ENCODE measurements around the gene ERGIC2.
"Not testable (repeated sequence)": the region's sequence is repeated elsewhere in the genome, so short reads cannot be mapped to it uniquely, and the experiment has no call there.

The ERGIC2 gene

GRCh38 chr12:29329411-29329810 is 51.6 kb downstream of the ERGIC2 start:
- Mint-ChIP-seq H3K4me3 (no peak overlapping the region), H3K27me3 (no peaks in the 10 kb centered on the region), H3K27ac (no peak overlapping the region), H3K4me1 (no peaks in the 10 kb centered on the region), H3K9me3 (peaks cover 0 to 4% of the 10 kb centered on the region in 2 donors)
- ATAC-seq (no peak), DNase-seq (no peak)

DNA sequence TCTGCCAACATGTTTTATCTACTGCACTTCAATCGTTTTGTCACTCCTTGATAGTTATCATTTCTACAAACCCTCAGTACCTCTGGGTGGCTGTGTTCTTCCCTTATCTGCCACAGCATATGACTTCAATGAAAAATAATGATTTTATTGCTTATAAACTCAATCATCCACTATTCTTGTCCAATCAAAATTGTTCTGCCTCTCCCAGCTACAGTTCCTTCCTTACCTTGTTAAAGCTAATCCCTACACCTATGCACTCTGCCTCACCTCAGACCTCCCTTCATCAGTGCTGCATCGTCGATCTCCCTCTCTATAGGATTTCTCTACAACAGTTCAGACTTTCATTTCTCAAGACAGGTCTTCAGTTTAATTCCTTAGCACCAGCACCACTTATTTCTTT is 58.8 kb downstream of the ERGIC2 start:
- no peak for ATAC-seq
- peaks cover 0 to 4% of the 10 kb centered on the region in 2 donors for H3K9me3 Mint-ChIP-seq
- H3K4me3 Mint-ChIP-seq: no peak overlapping the region
- peaks cover 9% of the 10 kb centered on the region for H3K4me1 Mint-ChIP-seq
- H3K27me3 Mint-ChIP-seq: no peaks in the 10 kb centered on the region
- peak overlapping the region in 1 of 2 donors; percentile 1 for H3K27ac Mint-ChIP-seq
- no peak for DNase-seq

- no peak for DNase-seq
- no peak overlapping the region for H3K4me3 Mint-ChIP-seq
- ATAC-seq: no peak
- H3K9me3 Mint-ChIP-seq: peaks cover 0 to 2% of the 10 kb centered on the region in 2 donors
- peaks cover 9% of the 10 kb centered on the region for H3K4me1 Mint-ChIP-seq
- no peaks in the 10 kb centered on the region for H3K27me3 Mint-ChIP-seq
- H3K27ac Mint-ChIP-seq: no peak overlapping the region
Measured at GRCh38 chr12:29320295-29321085, 60.5 kb downstream of the ERGIC2 start.

DNA sequence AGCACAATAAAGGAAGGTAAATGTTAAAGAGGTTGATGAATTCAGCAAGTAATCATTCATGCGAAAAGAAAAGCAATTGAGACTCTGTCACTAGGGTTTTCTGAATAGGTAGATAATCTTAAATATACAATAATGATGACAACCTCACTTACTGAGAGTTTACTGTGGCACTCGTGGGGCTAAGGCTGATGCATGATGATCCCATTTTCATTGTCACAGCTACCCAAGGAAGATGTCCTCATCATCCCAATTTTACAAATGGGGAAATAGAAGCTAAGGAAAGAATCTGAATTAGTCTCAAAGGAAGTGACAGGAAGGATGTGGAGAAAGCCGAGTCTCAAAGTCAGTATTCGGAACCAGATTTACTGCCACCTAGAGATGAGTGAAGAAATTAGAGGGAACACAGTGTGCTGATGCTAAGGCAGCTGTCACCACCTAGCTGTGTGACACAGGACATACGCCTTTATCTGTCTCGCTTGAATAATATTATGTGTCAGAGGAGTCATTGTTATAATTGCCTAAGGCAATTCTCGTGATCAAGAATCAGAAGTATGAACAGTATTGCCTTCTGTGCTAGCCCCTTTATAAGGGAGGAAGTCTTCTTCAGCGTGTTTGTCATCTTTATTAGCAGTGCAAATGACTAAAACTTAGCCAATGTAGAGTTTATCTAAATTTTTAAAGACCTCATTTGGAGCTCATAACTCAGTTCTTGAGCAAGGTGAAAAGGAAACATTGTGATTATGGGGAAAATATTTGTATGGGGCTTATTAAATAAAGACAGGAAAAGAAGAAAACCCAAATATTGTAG is 63.2 kb downstream of the ERGIC2 start:
- ATAC-seq: peak; percentile 100
- Mint-ChIP-seq H3K27me3 (no peaks in the 10 kb centered on the region), H3K9me3 (no peaks in the 10 kb centered on the region), H3K4me3 (no peak overlapping the region), H3K27ac (no peak overlapping the region), H3K4me1 (peaks cover 9% of the 10 kb centered on the region)
- peak; percentile 17 to 43 for DNase-seq

- ATAC-seq (no peak), DNase-seq (no peak)
- Mint-ChIP-seq H3K27ac (no peak overlapping the region), H3K27me3 (no peaks in the 10 kb centered on the region), H3K4me1 (peaks cover 9% of the 10 kb centered on the region), H3K4me3 (no peak overlapping the region), H3K9me3 (no peaks in the 10 kb centered on the region)
Measured at GRCh38 chr12:29316752-29317151, 64.2 kb downstream of the ERGIC2 start.

DNA sequence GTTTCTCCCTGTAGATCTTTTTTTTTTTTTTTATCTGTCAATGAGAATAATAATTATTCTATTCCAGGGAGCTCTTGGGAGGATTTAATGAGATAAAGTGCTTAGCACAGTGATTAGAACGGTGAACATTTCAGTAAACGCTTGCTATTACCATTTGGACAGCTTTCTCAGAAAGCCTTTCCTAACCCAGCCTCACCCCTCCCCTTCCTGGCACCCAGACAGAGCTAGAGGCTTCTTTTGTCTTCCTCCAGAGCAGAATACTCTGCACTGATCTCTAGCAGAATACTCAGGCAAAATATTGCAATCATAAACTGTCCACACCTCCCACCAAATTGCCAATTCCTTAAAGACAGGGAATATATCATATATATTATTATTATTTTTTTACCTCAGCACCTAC is 66.6 kb downstream of the ERGIC2 start:
- Mint-ChIP-seq H3K4me1 (peaks cover 9% of the 10 kb centered on the region), H3K9me3 (no peaks in the 10 kb centered on the region), H3K4me3 (no peak overlapping the region), H3K27ac (no peak overlapping the region), H3K27me3 (no peaks in the 10 kb centered on the region)
- no peak for DNase-seq
- ATAC-seq: no peak

DNA sequence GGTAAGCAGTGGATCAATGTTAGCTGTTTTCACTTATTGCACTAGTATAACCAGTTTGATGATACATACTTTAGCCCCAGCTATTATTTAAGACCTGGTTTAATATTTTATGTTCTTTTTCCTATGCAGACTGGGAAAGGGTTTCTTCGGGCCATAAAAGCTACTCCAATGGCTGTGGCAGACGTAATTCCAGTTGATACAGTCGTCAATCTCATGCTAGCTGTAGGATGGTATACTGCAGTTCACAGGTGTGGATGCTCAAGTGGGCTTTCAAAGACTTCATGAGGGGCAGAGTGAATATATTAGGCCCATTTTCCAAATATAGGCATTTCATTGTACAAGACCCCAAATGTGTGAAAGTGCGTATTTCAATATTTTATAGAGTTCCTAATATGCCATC is 70.1 kb downstream of the ERGIC2 start:
- H3K4me1 Mint-ChIP-seq: no peaks in the 10 kb centered on the region
- no peak for DNase-seq
- no peak overlapping the region for H3K4me3 Mint-ChIP-seq
- H3K9me3 Mint-ChIP-seq: no peaks in the 10 kb centered on the region
- no peaks in the 10 kb centered on the region for H3K27me3 Mint-ChIP-seq
- H3K27ac Mint-ChIP-seq: no peak overlapping the region
- no peak for ATAC-seq

- Mint-ChIP-seq H3K27me3 (no peaks in the 10 kb centered on the region), H3K27ac (no peak overlapping the region), H3K4me3 (no peak overlapping the region), H3K9me3 (no peaks in the 10 kb centered on the region), H3K4me1 (no peaks in the 10 kb centered on the region)
- DNase-seq (no peak), ATAC-seq (no peak)
Measured at GRCh38 chr12:29309320-29309902, 71.6 kb downstream of the ERGIC2 start.

DNA sequence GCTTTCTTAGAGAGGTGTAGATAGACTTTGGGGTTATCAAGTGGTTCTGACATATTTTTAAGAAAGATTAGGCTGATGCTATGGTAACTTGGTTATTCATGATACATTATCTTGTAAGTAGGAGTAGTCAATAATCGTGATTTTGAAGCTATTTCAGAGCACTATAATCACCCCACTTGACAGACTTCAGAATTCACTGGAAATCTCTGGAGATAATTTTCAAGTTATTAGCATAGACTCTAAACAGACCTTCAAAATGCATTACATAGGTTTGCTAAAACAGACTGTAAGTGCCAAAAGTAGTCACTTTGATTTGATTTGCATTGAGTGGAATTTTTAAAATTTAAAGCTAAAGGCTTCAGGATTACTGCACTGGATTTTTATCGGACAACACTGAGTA is 74.3 kb downstream of the ERGIC2 start:
- ATAC-seq: no peak
- H3K9me3 Mint-ChIP-seq: no peaks in the 10 kb centered on the region
- no peak overlapping the region for H3K4me3 Mint-ChIP-seq
- H3K4me1 Mint-ChIP-seq: no peaks in the 10 kb centered on the region
- no peaks in the 10 kb centered on the region for H3K27me3 Mint-ChIP-seq
- DNase-seq: no peak
- H3K27ac Mint-ChIP-seq: no peak overlapping the region

DNA sequence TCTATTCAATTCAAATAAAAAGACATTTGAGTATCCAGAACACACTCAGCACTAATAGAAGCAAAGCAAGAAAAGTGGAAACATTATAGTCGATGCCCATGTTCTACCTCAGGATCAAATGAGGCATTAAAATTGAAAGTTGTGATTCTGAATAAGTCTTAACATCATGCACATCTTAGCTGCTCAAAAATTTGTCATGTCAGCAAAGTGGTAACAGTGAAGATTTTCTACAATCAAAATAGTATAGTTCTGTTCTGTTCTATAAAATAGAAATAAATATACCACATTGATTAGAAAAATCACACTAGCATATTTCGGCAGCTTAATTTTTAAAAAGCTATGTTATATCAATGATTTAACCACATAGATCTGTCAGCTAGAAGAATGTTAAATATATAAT is 74.7 kb downstream of the ERGIC2 start:
- no peaks in the 10 kb centered on the region for H3K27me3 Mint-ChIP-seq
- DNase-seq (no peak), ATAC-seq (no peak)
- no peaks in the 10 kb centered on the region for H3K9me3 Mint-ChIP-seq
- H3K4me1 Mint-ChIP-seq: no peaks in the 10 kb centered on the region
- H3K4me3 Mint-ChIP-seq: no peak overlapping the region
- H3K27ac Mint-ChIP-seq: no peak overlapping the region

- H3K27me3 Mint-ChIP-seq: no peaks in the 10 kb centered on the region
- H3K9me3 Mint-ChIP-seq: no peaks in the 10 kb centered on the region
- no peaks in the 10 kb centered on the region for H3K4me1 Mint-ChIP-seq
- ATAC-seq: no peak
- H3K4me3 Mint-ChIP-seq: no peak overlapping the region
- no peak for DNase-seq
- no peak overlapping the region for H3K27ac Mint-ChIP-seq
Measured at GRCh38 chr12:29304388-29304787, 76.6 kb downstream of the ERGIC2 start.

DNA sequence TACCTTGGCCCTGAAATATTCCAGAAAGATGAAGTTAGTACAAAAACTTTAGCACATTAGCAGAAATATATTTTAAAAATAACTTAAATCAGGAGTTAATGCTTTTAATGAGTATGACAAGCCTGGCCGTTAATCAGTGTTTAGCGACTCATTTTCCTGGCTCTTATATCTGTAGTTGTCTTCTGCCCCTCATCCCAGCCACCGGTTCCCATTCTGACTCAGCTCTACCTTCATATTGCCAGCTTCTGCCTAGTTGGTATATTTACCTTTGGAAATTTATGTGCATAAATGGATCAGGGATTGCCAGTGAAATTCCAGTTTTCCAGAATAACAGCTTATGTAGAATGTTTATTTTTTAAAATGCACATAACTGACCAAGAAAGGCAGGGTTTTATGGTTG is 79.9 kb downstream of the ERGIC2 start:
- DNase-seq: no peak
- H3K4me1 Mint-ChIP-seq: no peaks in the 10 kb centered on the region
- H3K4me3 Mint-ChIP-seq: no peak overlapping the region
- no peak overlapping the region for H3K27ac Mint-ChIP-seq
- ATAC-seq: no peak
- no peaks in the 10 kb centered on the region for H3K9me3 Mint-ChIP-seq
- H3K27me3 Mint-ChIP-seq: no peaks in the 10 kb centered on the region

- DNase-seq (no peak), ATAC-seq (no peak)
- Mint-ChIP-seq H3K9me3 (no peaks in the 10 kb centered on the region), H3K4me1 (no peaks in the 10 kb centered on the region), H3K27me3 (no peaks in the 10 kb centered on the region), H3K4me3 (no peak overlapping the region), H3K27ac (no peak overlapping the region)
Measured at GRCh38 chr12:29299633-29300032, 81.3 kb downstream of the ERGIC2 start.

DNA sequence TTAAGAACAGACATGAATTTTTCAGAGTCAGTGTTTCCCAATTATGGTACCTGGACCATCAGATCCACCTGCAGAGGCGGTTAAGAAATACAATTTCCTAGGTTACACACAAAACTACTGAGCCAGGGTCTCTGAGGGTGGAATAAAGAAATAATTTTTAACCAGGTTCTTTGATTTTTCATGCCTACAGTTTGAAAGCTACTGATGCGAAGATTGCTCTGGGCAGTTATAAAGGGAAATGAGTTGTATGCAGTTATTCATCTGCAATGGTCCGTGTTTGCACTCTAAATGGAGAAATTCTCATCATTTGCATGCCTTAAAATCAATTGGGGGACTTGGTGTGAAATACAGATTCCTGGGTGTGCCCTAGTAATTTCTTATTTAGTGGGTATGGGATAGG is 89.7 kb downstream of the ERGIC2 start:
- Mint-ChIP-seq H3K9me3 (peaks cover 0 to 5% of the 10 kb centered on the region in 2 donors), H3K4me1 (no peaks in the 10 kb centered on the region), H3K4me3 (no peak overlapping the region), H3K27ac (no peak overlapping the region), H3K27me3 (no peaks in the 10 kb centered on the region)
- ATAC-seq (no peak), DNase-seq (no peak)

DNA sequence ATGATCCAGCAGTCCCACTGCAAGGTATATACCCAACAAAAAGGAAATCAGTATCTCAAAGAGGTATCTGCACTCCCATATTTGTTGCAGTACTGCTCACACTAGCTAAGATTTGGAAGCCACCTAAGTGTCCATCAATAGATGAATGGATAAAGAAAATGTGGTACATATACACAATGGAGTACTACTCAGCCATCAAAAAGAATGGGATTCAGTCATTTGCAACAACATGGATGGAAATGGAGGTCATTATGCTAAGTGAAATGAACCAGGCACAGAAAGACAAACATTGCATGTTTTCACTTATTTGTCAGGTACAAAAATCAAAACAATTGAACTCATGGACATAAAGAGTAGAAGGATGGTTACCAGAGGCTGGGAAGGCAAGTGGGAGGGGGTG is 90.5 kb downstream of the ERGIC2 start:
- not testable (repeated sequence) for DNase-seq, H3K4me1 Mint-ChIP-seq, H3K27me3 Mint-ChIP-seq, H3K27ac Mint-ChIP-seq, ATAC-seq, H3K4me3 Mint-ChIP-seq, H3K9me3 Mint-ChIP-seq

- DNase-seq (no peak), ATAC-seq (no peak)
- Mint-ChIP-seq H3K27me3 (no peaks in the 10 kb centered on the region), H3K9me3 (peaks cover 0 to 5% of the 10 kb centered on the region in 2 donors), H3K4me3 (no peak overlapping the region), H3K27ac (no peak overlapping the region), H3K4me1 (no peaks in the 10 kb centered on the region)
Measured at GRCh38 chr12:29288031-29288430, 92.9 kb downstream of the ERGIC2 start.

Data from stimulated activated naive CD8-positive, alpha-beta T cell treated with anti-CD3 and anti-CD28 coated beads, Interleukin-15, amount 100 ng/mL, for 72 hours (primary cell).